ENCODE measurements around the gene TXNDC2. TPM values are rescaled to one million over a fixed set of nuclear protein-coding genes. Genes with fewer than 3 reads are reported as not detected.
A peak's percentile ranks its signal among the peaks of the same experiment; 100 is the strongest.

TXNDC2 gene
- total and polyA plus RNA-seq, 5 experiments from 2014 or later = not detected

DNA sequence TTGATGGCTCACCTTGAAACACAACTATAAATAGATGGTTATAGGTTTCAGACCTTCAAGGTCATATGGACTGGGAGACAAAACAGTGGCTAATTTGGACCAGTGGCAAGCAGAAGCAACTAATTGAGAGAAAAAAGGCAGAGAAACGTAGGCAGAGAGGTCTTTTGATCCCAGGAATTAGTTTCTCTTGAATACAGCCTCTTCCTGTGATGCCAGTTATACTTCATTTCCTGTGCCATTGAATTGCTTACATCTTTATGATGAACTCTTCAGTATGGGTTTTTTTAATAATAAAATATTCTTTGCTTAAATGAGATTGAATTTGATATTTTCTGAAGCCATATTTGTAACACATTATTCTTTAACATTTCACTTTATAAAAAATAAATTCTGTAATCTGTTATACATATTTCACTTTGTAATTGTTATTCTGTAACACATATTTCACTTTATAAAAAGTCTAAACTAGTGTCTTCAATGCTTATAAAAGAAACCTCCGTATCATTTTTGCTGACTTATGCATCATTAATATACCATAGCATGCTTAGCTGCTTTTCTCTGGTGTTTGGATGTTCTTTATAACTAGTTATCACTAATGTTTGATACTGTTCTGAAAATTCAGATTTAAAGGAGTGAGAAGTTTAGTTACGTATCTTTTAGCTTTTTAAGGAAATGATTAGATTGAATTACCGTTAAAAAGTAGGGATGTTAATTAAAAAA is 37.0 kb downstream of the TXNDC2 start:
- no peak for DNase-seq
- no peak for ATAC-seq
- peak overlapping the region in 8 of 10 donors; percentile 16 to 69 (median 53) for H3K4me3 Mint-ChIP-seq
- peaks cover 21 to 57% (median 38%) of the 10 kb centered on the region in 4 donors for H3K4me1 Mint-ChIP-seq
- no peaks in the 10 kb centered on the region for H3K9me3 Mint-ChIP-seq
- H3K27ac Mint-ChIP-seq = peak overlapping the region in 4 of 10 donors; percentile 6 to 58 (median 34)
- H3K27me3 Mint-ChIP-seq = no peaks in the 10 kb centered on the region
- POLR2A ChIA-PET = interaction anchor here (3.6 kb wide), 1 partner anchor 9 kb away, joined by 19 read pairs; the partner anchor contains the start of gene VAPA
- H3K36me3 Mint-ChIP-seq = no peaks in the 10 kb centered on the region

DNA sequence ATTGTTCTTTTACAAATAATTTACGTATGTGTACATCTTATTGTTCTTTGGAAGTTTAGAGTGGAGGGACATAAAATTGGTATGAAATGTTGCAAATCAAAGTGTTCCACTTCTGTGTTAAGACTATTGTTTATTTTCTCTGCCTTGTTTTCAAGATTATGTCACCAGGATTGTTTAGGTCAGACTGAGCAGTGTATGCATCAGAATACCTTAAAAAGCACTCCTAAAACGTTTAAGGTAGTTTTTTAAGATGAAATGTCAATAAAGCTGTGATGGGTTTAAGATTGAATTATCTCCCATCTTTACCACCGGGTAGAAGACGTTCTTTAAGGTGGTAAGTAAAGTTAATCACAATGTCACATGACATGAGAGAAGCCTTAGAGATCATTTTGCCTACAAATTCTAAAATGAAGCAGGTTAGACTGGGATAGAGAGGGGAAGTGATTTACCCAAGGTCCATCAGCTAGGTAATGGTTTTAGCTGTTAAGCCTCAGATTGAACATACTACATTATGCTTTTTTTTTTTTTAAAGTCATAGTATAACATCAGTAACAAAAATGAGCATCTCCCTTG is 38.7 kb downstream of the TXNDC2 start:
- ATAC-seq = peak; percentile 17 to 20
- DNase-seq = no peak
- H3K36me3 Mint-ChIP-seq = no peaks in the 10 kb centered on the region
- H3K4me1 Mint-ChIP-seq = peaks cover 27 to 72% (median 53%) of the 10 kb centered on the region in 4 donors
- peak overlapping the region in 4 of 10 donors; percentile 12 to 57 (median 45) for H3K27ac Mint-ChIP-seq
- peak overlapping the region; percentile 4 to 75 (median 66) for H3K4me3 Mint-ChIP-seq
- POLR2A ChIA-PET = interaction anchor here (3.6 kb wide), 1 partner anchor 10 kb away, joined by 19 read pairs; the partner anchor contains the start of gene VAPA
- H3K9me3 Mint-ChIP-seq = no peaks in the 10 kb centered on the region
- no peaks in the 10 kb centered on the region for H3K27me3 Mint-ChIP-seq

DNA sequence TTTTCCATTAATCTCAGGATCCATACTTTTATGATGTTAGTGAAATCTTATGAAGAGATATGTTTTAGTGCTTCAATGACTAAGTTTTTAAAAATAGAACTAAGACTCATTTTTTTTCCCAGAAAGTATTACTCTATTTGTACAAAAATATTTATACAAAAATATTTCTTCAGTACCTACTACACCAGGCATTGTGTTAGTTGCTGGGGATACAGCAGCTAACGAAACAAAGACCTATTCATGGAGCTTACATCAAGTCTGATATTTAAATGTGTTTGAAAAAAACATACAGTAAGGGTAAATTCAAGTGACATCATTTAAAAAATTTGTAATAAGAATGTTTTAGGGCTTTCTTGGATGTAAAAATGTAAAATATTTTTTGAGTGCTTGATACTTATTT is 39.6 kb downstream of the TXNDC2 start:
- Mint-ChIP-seq H3K27ac (no peak overlapping the region), H3K27me3 (no peaks in the 10 kb centered on the region), H3K9me3 (no peaks in the 10 kb centered on the region), H3K4me1 (peaks cover 31 to 77% (median 59%) of the 10 kb centered on the region in 4 donors), H3K36me3 (no peaks in the 10 kb centered on the region), H3K4me3 (peak overlapping the region in 2 of 10 donors; percentile 10 to 32)
- ATAC-seq = no peak
- POLR2A ChIA-PET = no interaction called here
- no peak for DNase-seq

DNA sequence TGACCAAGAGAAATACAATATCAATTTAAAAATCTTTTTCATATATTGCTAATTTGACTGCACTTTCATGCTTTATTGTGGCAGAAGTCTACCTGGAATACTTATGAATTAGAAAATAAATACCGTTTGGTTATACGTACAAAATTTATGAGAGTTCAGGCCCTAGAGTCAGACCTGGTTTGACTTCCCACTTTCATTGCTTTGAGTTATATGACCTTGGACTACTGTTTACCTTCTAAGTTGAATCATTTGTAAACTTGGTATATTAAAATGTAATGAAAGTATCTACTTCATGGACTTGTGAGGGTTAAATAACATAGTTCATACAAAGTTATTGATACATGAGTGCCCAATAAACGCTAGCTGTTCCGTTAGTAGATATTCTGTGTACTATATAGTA is 40.0 kb downstream of the TXNDC2 start:
- Mint-ChIP-seq H3K9me3 (no peaks in the 10 kb centered on the region), H3K36me3 (no peaks in the 10 kb centered on the region), H3K4me3 (peak overlapping the region in 4 of 10 donors; percentile 10 to 47 (median 38)), H3K27me3 (no peaks in the 10 kb centered on the region), H3K27ac (no peak overlapping the region), H3K4me1 (peaks cover 32 to 79% (median 61%) of the 10 kb centered on the region in 4 donors)
- ATAC-seq (no peak), DNase-seq (no peak)
- POLR2A ChIA-PET = no interaction called here

DNA sequence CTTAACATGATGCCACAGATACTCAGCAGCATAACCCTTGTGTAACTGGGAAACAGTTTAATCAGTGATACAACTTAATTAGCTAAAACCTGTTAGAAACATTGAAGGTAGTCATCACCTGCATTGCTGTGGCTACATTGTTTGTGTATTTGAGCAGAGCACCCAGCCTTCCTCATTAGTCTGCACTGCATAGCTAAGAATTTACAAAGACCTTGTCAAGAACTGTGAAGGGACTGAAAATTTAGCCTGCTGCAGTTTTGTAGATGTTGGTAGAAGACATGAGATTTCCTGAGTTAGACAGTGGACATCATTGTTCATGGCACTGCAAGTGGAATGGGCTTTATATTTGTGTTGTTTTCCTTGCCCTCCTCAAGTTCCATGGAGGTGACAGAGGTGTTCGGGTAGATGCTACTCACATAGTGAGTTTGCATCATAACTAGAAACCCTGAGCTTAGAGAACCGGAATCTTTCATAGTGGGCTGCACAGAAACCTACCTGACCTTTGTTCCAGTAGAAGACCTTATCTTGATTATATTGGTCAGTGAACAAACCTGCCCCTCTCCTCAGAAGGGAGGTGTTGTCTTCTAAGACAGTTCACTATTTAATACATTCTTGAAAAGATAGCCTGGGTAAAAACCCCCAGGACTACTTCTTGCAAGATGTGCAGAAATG is 40.6 kb downstream of the TXNDC2 start:
- DNase-seq = no peak
- Mint-ChIP-seq H3K27me3 (no peaks in the 10 kb centered on the region), H3K4me3 (peak overlapping the region in 8 of 10 donors; percentile 11 to 61 (median 32)), H3K4me1 (peaks cover 35 to 84% (median 65%) of the 10 kb centered on the region in 4 donors), H3K36me3 (peaks cover 0 to 3% (median 0%) of the 10 kb centered on the region in 3 donors), H3K27ac (peak overlapping the region in 1 of 10 donors; percentile 54), H3K9me3 (no peaks in the 10 kb centered on the region)
- no peak for ATAC-seq
- POLR2A ChIA-PET = interaction anchor here (0.7 kb wide), 1 partner anchor 13 kb away, joined by 5 read pairs; the partner anchor contains the start of gene VAPA

DNA sequence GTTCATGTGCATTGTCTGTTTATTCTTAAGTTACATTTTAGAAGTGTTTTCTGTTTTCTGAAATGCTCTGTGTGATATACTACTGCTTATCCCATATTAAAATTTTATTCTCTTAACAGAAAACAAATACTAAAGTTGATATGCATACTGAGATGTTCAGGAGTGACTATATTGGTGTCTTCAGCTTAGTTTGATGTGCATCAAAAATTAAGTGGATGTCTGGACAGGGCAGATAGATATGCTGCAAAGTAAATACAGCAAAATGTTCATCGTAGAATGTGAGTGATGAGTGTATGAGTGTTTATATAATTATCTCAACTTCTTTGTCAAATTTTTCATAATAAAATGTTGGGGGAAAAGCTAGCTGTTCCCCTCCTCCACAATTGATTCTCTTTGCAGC is 41.2 kb downstream of the TXNDC2 start:
- POLR2A ChIA-PET = interaction anchor here (0.7 to 1.0 kb wide), 2 partner anchors 13 to 29 kb away, joined by 4 to 5 read pairs; partner anchors contain the start of gene VAPA
- H3K27ac Mint-ChIP-seq = peak overlapping the region in 4 of 10 donors; percentile 3 to 44 (median 18)
- peak overlapping the region in 9 of 10 donors; percentile 8 to 61 (median 27) for H3K4me3 Mint-ChIP-seq
- peaks cover 35 to 87% (median 69%) of the 10 kb centered on the region in 4 donors for H3K4me1 Mint-ChIP-seq
- no peaks in the 10 kb centered on the region for H3K9me3 Mint-ChIP-seq
- ATAC-seq (no peak), DNase-seq (no peak)
- H3K36me3 Mint-ChIP-seq = peaks cover 0 to 8% (median 2%) of the 10 kb centered on the region in 3 donors
- no peaks in the 10 kb centered on the region for H3K27me3 Mint-ChIP-seq

DNA sequence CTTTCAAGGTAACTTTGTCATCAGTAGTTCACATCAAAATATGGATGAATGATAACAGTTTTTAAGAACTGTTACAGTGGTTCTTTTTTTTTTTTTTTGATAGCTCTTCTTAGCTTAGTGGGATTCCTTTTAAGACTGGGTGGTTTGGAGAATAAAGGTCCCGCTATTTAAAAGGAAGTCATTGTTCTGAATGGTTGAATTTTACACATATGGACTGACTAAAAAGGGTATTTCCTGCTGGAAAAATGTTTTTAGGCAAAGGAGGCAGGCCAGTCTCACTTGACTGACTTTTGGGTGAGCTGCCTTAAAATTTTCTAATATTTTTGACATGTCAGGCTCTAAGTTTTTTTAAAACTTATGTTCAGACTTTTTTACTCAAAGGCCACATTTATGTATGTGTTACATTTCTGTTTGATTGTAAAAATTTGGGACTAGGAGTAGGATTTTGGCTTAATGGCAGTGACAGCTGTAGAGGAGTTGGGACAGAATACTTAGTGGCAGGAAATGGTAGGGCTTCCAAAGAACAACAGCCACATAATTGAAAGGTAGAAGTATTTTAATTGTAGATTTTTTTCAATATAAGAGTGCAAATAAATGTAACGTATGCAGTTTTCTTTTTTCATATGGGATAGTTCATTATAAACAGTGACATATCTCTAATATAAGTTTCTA is 41.8 kb downstream of the TXNDC2 start:
- POLR2A ChIA-PET = interaction anchor here (0.7 to 1.0 kb wide), 2 partner anchors 14 to 28 kb away, joined by 4 to 5 read pairs; partner anchors contain the start of gene VAPA

DNA sequence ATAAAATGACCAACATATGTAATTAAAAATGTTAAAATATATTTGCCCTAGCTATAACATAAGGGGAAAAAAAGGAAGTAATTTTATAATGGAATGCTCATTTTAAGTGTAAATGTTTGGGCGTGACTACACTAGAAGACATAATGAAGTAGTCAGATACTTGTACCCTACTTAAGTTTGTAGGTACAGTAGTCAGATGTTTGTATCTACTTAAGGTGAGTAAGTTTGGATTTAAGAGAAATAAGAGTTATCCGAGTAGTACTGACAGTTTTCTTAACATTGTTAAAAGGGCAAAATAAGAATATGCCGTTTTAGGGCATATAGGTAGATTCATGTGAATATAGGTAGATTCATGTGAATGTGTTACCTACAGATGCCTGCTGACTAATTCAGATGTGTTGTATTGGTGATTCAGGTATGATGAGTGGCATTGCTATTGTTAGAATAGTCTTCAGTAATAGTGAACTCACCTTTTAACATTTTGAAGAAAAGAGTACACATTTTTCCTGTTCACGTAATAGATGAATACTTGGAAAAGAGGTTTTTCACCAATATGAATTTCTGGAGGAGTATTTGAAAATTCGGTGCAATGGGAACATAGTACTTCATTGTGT is 43.0 kb downstream of the TXNDC2 start:
- Mint-ChIP-seq H3K27me3 (no peaks in the 10 kb centered on the region), H3K36me3 (peaks cover 0 to 25% (median 7%) of the 10 kb centered on the region in 3 donors), H3K27ac (peak overlapping the region in 2 of 10 donors; percentile 24 to 34), H3K9me3 (no peaks in the 10 kb centered on the region), H3K4me3 (peak overlapping the region in 8 of 10 donors; percentile 2 to 69 (median 38)), H3K4me1 (peaks cover 33 to 80% (median 73%) of the 10 kb centered on the region in 4 donors)
- no peak for ATAC-seq
- POLR2A ChIA-PET = no interaction called here
- no peak for DNase-seq

More for the DNA sequence above, 41.8 kb downstream of the TXNDC2 start:
- DNase-seq (no peak), ATAC-seq (no peak)
- H3K4me1 Mint-ChIP-seq = peaks cover 33 to 87% (median 72%) of the 10 kb centered on the region in 4 donors
- peak overlapping the region in 8 of 10 donors; percentile 22 to 61 (median 52) for H3K4me3 Mint-ChIP-seq
- H3K27me3 Mint-ChIP-seq = no peaks in the 10 kb centered on the region
- peaks cover 0 to 14% (median 2%) of the 10 kb centered on the region in 3 donors for H3K36me3 Mint-ChIP-seq
- H3K27ac Mint-ChIP-seq = peak overlapping the region in 5 of 10 donors; percentile 3 to 44 (median 29)
- no peaks in the 10 kb centered on the region for H3K9me3 Mint-ChIP-seq

DNA sequence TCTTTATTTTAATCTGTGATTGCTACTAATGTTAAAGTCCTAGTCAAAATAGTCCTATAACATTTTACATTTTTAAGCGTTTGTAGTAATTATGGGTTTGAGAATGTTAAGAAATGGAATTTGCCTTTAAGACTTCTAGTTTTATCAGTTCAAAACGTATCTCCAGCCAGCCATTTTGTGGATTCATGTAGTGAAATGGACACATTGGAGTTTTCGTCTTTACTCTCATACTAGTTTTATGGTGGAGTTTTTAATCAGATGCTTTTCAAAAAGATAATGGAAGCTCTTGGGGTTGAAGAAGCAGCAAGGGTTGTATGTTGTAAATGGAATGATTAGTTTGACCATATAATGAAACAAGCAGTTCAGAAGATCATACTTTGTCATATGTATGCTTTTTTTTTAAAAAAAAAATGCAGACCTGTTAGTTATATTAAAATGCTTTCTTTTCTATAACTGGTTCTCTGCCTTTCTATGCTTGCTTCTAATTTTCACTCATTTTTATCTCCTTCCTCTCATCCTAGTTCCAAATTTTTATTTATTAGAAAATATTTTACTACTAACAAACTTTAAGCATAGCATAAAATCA is 44.6 kb downstream of the TXNDC2 start:
- no peak for ATAC-seq
- Mint-ChIP-seq H3K36me3 (peaks cover 0 to 35% (median 7%) of the 10 kb centered on the region in 3 donors), H3K9me3 (no peaks in the 10 kb centered on the region), H3K4me1 (peaks cover 30 to 67% (median 63%) of the 10 kb centered on the region in 4 donors), H3K27ac (peak overlapping the region in 1 of 10 donors; percentile 19), H3K27me3 (no peaks in the 10 kb centered on the region), H3K4me3 (peak overlapping the region in 1 of 10 donors; percentile 26)
- POLR2A ChIA-PET = no interaction called here
- DNase-seq = no peak

DNA sequence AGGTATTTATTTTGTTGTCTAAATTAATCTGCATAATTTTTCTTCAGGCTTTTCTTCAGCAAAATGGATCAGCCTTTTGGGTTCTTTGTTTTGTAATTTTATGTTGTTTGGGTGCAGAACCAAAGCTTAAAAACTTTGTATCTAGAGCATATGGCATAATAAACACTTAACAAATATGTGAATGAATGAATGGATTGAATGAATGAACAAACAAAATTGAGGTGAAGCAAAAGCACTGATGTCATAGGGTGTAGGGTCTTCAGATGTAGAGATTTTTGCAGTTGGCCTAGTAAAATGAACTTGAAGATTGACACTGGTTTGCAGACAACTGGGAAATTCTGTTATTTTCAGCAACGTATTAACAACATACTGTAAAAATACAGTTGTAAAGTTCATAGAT is 45.4 kb downstream of the TXNDC2 start:
- ATAC-seq (no peak), DNase-seq (no peak)
- peaks cover 0 to 39% (median 7%) of the 10 kb centered on the region in 3 donors for H3K36me3 Mint-ChIP-seq
- H3K27ac Mint-ChIP-seq = peak overlapping the region in 3 of 10 donors; percentile 29 to 37 (median 32)
- peaks cover 30 to 61% (median 58%) of the 10 kb centered on the region in 4 donors for H3K4me1 Mint-ChIP-seq
- H3K4me3 Mint-ChIP-seq = no peak overlapping the region
- H3K27me3 Mint-ChIP-seq = no peaks in the 10 kb centered on the region
- no peaks in the 10 kb centered on the region for H3K9me3 Mint-ChIP-seq
- POLR2A ChIA-PET = no interaction called here

DNA sequence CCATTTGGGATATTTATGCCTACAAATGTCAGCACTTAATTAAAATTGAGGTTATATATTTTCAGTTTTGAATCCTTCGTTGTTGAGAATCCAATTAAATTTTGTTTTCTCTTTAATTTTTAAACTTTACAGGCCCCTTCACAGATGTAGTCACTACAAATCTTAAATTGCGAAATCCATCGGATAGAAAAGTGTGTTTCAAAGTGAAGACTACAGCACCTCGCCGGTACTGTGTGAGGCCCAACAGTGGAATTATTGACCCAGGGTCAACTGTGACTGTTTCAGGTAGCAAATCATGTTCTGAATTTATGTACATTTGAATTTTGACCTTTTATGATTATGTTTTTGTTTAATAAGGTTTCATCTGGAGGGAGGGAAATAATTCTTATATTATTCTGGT is 45.9 kb downstream of the TXNDC2 start:
- Mint-ChIP-seq H3K36me3 (peaks cover 0 to 44% (median 7%) of the 10 kb centered on the region in 3 donors), H3K4me1 (peaks cover 28 to 55% (median 53%) of the 10 kb centered on the region in 4 donors), H3K4me3 (no peak overlapping the region), H3K27me3 (no peaks in the 10 kb centered on the region), H3K27ac (peak overlapping the region in 1 of 10 donors; percentile 29), H3K9me3 (no peaks in the 10 kb centered on the region)
- ATAC-seq = no peak
- no peak for DNase-seq
- POLR2A ChIA-PET = no interaction called here

Measured in naive thymus-derived CD8-positive, alpha-beta T cell (primary cell).